HK-2 (cell line): Measurements from ENCODE around the gene HMGB4.

Experiments used
- DNase-seq: peaks from one replicate; pipeline ENCODE4 v3.0.0-alpha.2; 2018; ENCODE audit not compliant: unreplicated experiment

The HMGB4 gene

GRCh38 chr1:33898406-33898805, 34.5 kb downstream of the HMGB4 start:
- DNase-seq: no peak

- DNase-seq: no peak
Measured at GRCh38 chr1:33898881-33899280, 35.0 kb downstream of the HMGB4 start.

GRCh38 chr1:33899746-33900145, 35.9 kb downstream of the HMGB4 start:
- no peak for DNase-seq

- DNase-seq: no peak
Measured at GRCh38 chr1:33902486-33903209, 38.8 kb downstream of the HMGB4 start.

GRCh38 chr1:33903210-33903589, 39.3 kb downstream of the HMGB4 start:
- no peak for DNase-seq

GRCh38 chr1:33905241-33905640, 41.4 kb downstream of the HMGB4 start:
- DNase-seq: no peak

GRCh38 chr1:33906156-33906555, 42.3 kb downstream of the HMGB4 start:
- no peak for DNase-seq

GRCh38 chr1:33908324-33908956, 44.6 kb downstream of the HMGB4 start:
- no peak for DNase-seq
